DOHH2 (cell line): ENCODE measurements around the gene SLC29A2.

ENCODE experiments used
- H3F3A ChIP-seq: fragments of 200-600 bp; sonication (generic), shearing (Covaris generic); 2 replicates; pipeline ENCODE4 v1.6.0; 2016; ENCODE audit warnings: antibody characterized with exemption, mild to moderate bottlenecking; ENCODE audit not compliant: control insufficient read depth, insufficient read depth
- H3K27ac ChIP-seq: fragments of 200-600 bp; sonication (generic); 2 replicates; pipeline ENCODE4 v1.5.1; 2014; ENCODE audit warnings: low read depth, mild to moderate bottlenecking, low read length, moderate library complexity
- H3K27me3 ChIP-seq: fragments of 200-600 bp; sonication (generic); 2 replicates; pipeline ENCODE4 v1.6.1; 2014; ENCODE audit warnings: mild to moderate bottlenecking, low read length, mixed read lengths; ENCODE audit not compliant: control insufficient read depth
- H3K36me3 ChIP-seq: fragments of 200-600 bp; sonication (generic); 2 replicates; pipeline ENCODE4 v1.6.1; 2014; ENCODE audit warnings: mild to moderate bottlenecking, low read length, moderate library complexity, mixed read lengths; ENCODE audit not compliant: control insufficient read depth
- H3K4me1 ChIP-seq: fragments of 200-600 bp; sonication (generic); 2 replicates; pipeline ENCODE4 v1.6.1; 2014; ENCODE audit warnings: mild to moderate bottlenecking, low read length, mixed read lengths; ENCODE audit not compliant: control insufficient read depth
- H3K4me2 ChIP-seq: fragments of 200-600 bp; sonication (generic); 2 replicates; pipeline ENCODE4 v1.6.0; 2014; ENCODE audit warnings: mild to moderate bottlenecking, low read length, moderate library complexity
- H3K4me3 ChIP-seq: fragments of 200-600 bp; sonication (generic); 2 replicates; pipeline ENCODE4 v1.5.1; 2014; ENCODE audit warnings: mild to moderate bottlenecking, low read length, mixed read lengths
- H3K79me2 ChIP-seq: fragments of 200-600 bp; sonication (generic); 2 replicates; pipeline ENCODE4 v1.6.1; 2014; ENCODE audit warnings: mild to moderate bottlenecking, low read length, mixed read lengths; ENCODE audit not compliant: control insufficient read depth
- H3K9me2 ChIP-seq: fragments of 200-600 bp; sonication (generic); replicated peaks from 2 replicates; pipeline ENCODE4 v1.6.1; 2014; ENCODE audit warnings: mild to moderate bottlenecking, low read length, mixed read lengths; ENCODE audit not compliant: control insufficient read depth
- H3K9me3 ChIP-seq: fragments of 200-600 bp; sonication (generic); 2 replicates; pipeline ENCODE4 v1.6.1; 2014; ENCODE audit warnings: antibody characterized with exemption, low read length, mixed read lengths; ENCODE audit not compliant: control insufficient read depth, insufficient read depth
- H4K20me1 ChIP-seq: fragments of 200-600 bp; sonication (generic); 2 replicates; pipeline ENCODE4 v1.6.0; 2014; ENCODE audit warnings: low read depth, mild to moderate bottlenecking, antibody characterized with exemption, low read length, moderate library complexity; ENCODE audit not compliant: control insufficient read depth, insufficient read depth
- EZH2phosphoT487 ChIP-seq: fragments of 200-600 bp; sonication (generic); IDR thresholded peaks from 2 replicates; pipeline ENCODE4 v1.6.1; 2017; ENCODE audit warnings: borderline replicate concordance, mild to moderate bottlenecking, antibody characterized with exemption, low read length, moderate library complexity, mixed read lengths
- TF ChIP-seq, protein P1 (sequence below): fragments of 200-600 bp; sonication (generic); IDR thresholded peaks from one replicate; pipeline ENCODE4 v1.5.1; 2014; ENCODE audit warnings: antibody characterized with exemption, mild to moderate bottlenecking, low read depth, low read length; ENCODE audit not compliant: poor library complexity, severe bottlenecking

Gene SLC29A2

DNA sequence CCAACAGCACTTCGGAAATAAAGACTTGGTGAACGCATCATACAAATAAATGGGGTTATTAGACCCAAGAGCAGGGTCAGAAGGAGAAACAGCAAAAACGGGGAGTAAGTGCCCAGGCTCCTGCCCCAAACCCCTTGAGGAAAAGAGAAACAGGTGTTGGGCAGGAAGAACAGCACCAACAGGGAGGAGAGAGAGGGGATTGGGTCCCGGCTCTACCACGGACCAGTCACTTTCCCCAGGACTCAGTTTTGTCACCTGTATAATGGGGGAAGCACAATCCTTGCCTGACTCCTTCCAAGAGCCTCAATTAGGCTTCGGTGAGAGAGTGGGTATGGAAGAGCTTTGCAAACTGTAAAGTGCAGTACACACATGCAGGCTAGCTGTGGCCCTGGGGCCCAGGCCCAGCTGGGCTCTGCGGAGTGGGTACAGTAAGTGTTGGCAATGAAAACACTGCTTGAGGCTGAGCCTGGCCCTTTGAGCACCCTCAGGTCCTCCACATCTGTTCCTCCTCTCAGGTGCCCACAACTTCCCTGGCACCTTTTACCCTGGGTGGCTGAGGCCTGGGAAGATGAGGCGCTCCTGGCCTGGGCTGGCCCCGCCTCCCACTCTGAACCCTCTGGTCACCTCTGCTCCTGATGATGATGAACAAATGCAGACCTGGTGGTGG is 8.9 kb downstream of the SLC29A2 start:
- no peak overlapping the region for H3K4me2 ChIP-seq
- H3K4me3 ChIP-seq: no peak overlapping the region
- H3K79me2 ChIP-seq: no peaks in the 10 kb centered on the region
- peaks cover 2% of the 10 kb centered on the region; the same call in 1 of the 2 replicates for H3F3A ChIP-seq
- H3K4me1 ChIP-seq: no peaks in the 10 kb centered on the region
- no peaks in the 10 kb centered on the region for H3K27me3 ChIP-seq
- no peak overlapping the region for H3K27ac ChIP-seq
- peaks cover 46% of the 10 kb centered on the region for H3K36me3 ChIP-seq
- H3K9me2 ChIP-seq: no peaks in the 10 kb centered on the region
- H4K20me1 ChIP-seq: peaks cover 4% of the 10 kb centered on the region; the same call in 1 of the 2 replicates
- no peaks in the 10 kb centered on the region for H3K9me3 ChIP-seq
- TF ChIP-seq EZH2phosphoT487: no peak
- TF ChIP-seq, protein P1, sequence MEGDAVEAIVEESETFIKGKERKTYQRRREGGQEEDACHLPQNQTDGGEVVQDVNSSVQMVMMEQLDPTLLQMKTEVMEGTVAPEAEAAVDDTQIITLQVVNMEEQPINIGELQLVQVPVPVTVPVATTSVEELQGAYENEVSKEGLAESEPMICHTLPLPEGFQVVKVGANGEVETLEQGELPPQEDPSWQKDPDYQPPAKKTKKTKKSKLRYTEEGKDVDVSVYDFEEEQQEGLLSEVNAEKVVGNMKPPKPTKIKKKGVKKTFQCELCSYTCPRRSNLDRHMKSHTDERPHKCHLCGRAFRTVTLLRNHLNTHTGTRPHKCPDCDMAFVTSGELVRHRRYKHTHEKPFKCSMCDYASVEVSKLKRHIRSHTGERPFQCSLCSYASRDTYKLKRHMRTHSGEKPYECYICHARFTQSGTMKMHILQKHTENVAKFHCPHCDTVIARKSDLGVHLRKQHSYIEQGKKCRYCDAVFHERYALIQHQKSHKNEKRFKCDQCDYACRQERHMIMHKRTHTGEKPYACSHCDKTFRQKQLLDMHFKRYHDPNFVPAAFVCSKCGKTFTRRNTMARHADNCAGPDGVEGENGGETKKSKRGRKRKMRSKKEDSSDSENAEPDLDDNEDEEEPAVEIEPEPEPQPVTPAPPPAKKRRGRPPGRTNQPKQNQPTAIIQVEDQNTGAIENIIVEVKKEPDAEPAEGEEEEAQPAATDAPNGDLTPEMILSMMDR: no peak

DNA sequence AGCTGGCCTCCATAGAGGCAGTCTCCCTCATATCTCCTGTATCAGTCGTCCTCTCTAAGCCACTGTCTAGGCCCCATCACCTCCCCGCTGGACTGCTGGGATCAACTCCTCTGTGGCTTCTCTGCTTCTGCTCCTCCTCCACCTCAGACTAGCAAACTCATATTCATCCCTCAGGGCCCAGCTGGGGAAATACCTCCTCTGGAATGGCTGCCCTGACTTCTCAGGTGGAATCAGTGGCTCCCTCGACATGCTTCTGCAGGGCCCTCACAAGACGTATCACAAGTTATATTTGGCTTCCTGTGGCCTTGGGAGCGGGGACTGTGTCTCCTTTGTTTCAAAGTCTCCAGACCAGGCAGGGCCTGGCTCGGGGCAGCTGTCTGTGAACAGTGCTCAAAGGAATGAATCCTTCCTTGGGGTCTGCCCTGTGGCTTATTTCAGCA is 10.0 kb downstream of the SLC29A2 start:
- Histone ChIP-seq H3K36me3 (peaks cover 35% of the 10 kb centered on the region), H3K4me2 (no peak overlapping the region), H3K27me3 (no peaks in the 10 kb centered on the region), H4K20me1 (peaks cover 4% of the 10 kb centered on the region; the same call in 1 of the 2 replicates), H3K79me2 (no peaks in the 10 kb centered on the region), H3K4me1 (no peaks in the 10 kb centered on the region), H3K9me3 (no peaks in the 10 kb centered on the region), H3F3A (peaks cover 2% of the 10 kb centered on the region; the same call in 1 of the 2 replicates), H3K4me3 (no peak overlapping the region), H3K9me2 (no peaks in the 10 kb centered on the region), H3K27ac (no peak overlapping the region)
- no peak for TF ChIP-seq EZH2phosphoT487
- TF ChIP-seq, protein P1: no peak

GRCh38 chr11:66360406-66361073 is 11.0 kb downstream of the SLC29A2 start:
- no peaks in the 10 kb centered on the region for H3K27me3 ChIP-seq
- TF ChIP-seq, protein P1: no peak
- no peak for TF ChIP-seq EZH2phosphoT487
- H3K4me3 ChIP-seq: no peak overlapping the region
- peaks cover 4% of the 10 kb centered on the region; the same call in 1 of the 2 replicates for H4K20me1 ChIP-seq
- H3K79me2 ChIP-seq: no peaks in the 10 kb centered on the region
- peaks cover 6% of the 10 kb centered on the region; the same call in 1 of the 2 replicates for H3F3A ChIP-seq
- no peaks in the 10 kb centered on the region for H3K9me2 ChIP-seq
- no peak overlapping the region for H3K27ac ChIP-seq
- H3K9me3 ChIP-seq: no peaks in the 10 kb centered on the region
- no peaks in the 10 kb centered on the region for H3K4me1 ChIP-seq
- no peak overlapping the region for H3K4me2 ChIP-seq
- H3K36me3 ChIP-seq: peaks cover 26% of the 10 kb centered on the region
